Cardiac muscle cell (in vitro differentiated cells and primary cell): ENCODE results near the gene ACTL7B. TPM values are rescaled to one million over a fixed set of nuclear protein-coding genes. Genes with fewer than 3 reads are reported as not detected.
A peak's percentile ranks its signal among the peaks of the same experiment; 100 is the strongest.
"Not testable (repeated sequence)": the region's sequence is repeated elsewhere in the genome, so short reads cannot be mapped to it uniquely, and the experiment has no call there.

Source experiments
- DNase-seq, 2 donors: peaks; one replicate each; pipeline versions ENCODE4 v3.0.0 to v3.0.0-alpha.2; 2010 to 2017; ENCODE audit warnings: low read depth in 1 of 2, low spot score in 1 of 2
- H3K27ac ChIP-seq: fragments of 200-600 bp; sonication (generic); 2 replicates; pipeline ENCODE4 v1.5.1; 2016
- H3K27me3 ChIP-seq: fragments of 200-600 bp; sonication (generic); 2 replicates; pipeline ENCODE4 v1.6.0; 2016; ENCODE audit warnings: control low read depth
- H3K36me3 ChIP-seq: fragments of 200-600 bp; sonication (generic); 2 replicates; pipeline ENCODE4 v1.5.1; 2016; ENCODE audit warnings: control low read depth
- H3K4me1 ChIP-seq: fragments of 200-600 bp; sonication (generic); 2 replicates; pipeline ENCODE4 v1.8.1; 2017; ENCODE audit warnings: low read depth, mild to moderate bottlenecking, mixed run types
- H3K4me3 ChIP-seq: fragments of 200-600 bp; sonication (generic); 2 replicates; pipeline ENCODE4 v1.5.1; 2016; ENCODE audit warnings: mild to moderate bottlenecking
- H3K9me3 ChIP-seq: fragments of 200-600 bp; sonication (generic); 2 replicates; pipeline ENCODE4 v1.5.1; 2017; ENCODE audit warnings: low read depth, mild to moderate bottlenecking, control low read depth
- polyA plus RNA-seq: library from polyadenylated mRNA; unstranded; fragments of >200 nt; fragmentation: Nextera tagmentation; extraction: Ambion mirVana; gene quantifications from 2 replicates; pipeline ENCODE4 v1.2.1, GENCODE V29; 2016
- total RNA-seq: library from RNA; depleted of rRNA; stranded (reverse); fragments of >200 nt; gene quantifications from 2 replicates; pipeline ENCODE4 v1.2.3, GENCODE V29; 2016
- TF ChIP-seq, protein P1 (sequence below): IDR thresholded peaks from 2 replicates; pipeline ENCODE4 v1.5.1; 2012; ENCODE audit warnings: low read depth, mild to moderate bottlenecking, low read length

The ACTL7B gene
- total and polyA plus RNA-seq, 2 experiments from 2014 or later, result not detected

- Histone ChIP-seq H3K36me3 (no peaks in the 10 kb centered on the region), H3K27me3 (no peaks in the 10 kb centered on the region), H3K27ac (no peak overlapping the region), H3K4me3 (no peak overlapping the region), H3K9me3 (no peaks in the 10 kb centered on the region), H3K4me1 (peaks cover 7% of the 10 kb centered on the region)
- DNase-seq, result peak in 1 of 2 donors; percentile 18
- TF ChIP-seq, protein P1, sequence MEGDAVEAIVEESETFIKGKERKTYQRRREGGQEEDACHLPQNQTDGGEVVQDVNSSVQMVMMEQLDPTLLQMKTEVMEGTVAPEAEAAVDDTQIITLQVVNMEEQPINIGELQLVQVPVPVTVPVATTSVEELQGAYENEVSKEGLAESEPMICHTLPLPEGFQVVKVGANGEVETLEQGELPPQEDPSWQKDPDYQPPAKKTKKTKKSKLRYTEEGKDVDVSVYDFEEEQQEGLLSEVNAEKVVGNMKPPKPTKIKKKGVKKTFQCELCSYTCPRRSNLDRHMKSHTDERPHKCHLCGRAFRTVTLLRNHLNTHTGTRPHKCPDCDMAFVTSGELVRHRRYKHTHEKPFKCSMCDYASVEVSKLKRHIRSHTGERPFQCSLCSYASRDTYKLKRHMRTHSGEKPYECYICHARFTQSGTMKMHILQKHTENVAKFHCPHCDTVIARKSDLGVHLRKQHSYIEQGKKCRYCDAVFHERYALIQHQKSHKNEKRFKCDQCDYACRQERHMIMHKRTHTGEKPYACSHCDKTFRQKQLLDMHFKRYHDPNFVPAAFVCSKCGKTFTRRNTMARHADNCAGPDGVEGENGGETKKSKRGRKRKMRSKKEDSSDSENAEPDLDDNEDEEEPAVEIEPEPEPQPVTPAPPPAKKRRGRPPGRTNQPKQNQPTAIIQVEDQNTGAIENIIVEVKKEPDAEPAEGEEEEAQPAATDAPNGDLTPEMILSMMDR, result no peak
These were observed 901 bp downstream of the ACTL7B start for GRCh38 chr9:108854641-108855528.

DNA sequence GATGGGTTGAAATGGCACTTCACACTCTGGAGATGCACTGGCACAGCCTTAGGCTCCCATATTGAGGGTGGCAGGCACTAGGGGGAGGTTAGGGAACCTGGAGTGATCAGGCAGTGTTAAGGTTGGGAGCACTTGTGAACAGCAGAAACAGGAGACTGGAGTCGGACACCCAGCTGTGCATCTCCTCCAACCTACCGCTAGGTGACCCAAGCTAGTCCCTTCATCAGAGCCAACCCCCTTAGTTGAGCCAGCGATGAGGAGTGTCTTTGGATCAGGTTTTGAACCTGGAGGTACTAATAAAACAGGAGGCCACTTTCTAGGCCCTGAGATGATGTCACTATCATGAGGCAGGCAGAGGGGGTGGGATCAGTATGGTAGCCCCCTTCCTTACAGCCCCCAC lies 1.7 kb downstream of the ACTL7B start:
- no peak overlapping the region for H3K27ac ChIP-seq
- no peak overlapping the region for H3K4me3 ChIP-seq
- H3K9me3 ChIP-seq, result no peaks in the 10 kb centered on the region
- no peaks in the 10 kb centered on the region for H3K36me3 ChIP-seq
- TF ChIP-seq, protein P1, result no peak
- no peak for DNase-seq
- H3K4me1 ChIP-seq, result peaks cover 7% of the 10 kb centered on the region
- H3K27me3 ChIP-seq, result no peaks in the 10 kb centered on the region

GRCh38 chr9:108852079-108852478 lies 3.7 kb downstream of the ACTL7B start:
- DNase-seq, result no peak
- peaks cover 7% of the 10 kb centered on the region for H3K4me1 ChIP-seq
- no peak overlapping the region for H3K27ac ChIP-seq
- no peaks in the 10 kb centered on the region for H3K36me3 ChIP-seq
- TF ChIP-seq, protein P1, result no peak
- H3K27me3 ChIP-seq, result no peaks in the 10 kb centered on the region
- no peak overlapping the region for H3K4me3 ChIP-seq
- H3K9me3 ChIP-seq, result no peaks in the 10 kb centered on the region

DNA sequence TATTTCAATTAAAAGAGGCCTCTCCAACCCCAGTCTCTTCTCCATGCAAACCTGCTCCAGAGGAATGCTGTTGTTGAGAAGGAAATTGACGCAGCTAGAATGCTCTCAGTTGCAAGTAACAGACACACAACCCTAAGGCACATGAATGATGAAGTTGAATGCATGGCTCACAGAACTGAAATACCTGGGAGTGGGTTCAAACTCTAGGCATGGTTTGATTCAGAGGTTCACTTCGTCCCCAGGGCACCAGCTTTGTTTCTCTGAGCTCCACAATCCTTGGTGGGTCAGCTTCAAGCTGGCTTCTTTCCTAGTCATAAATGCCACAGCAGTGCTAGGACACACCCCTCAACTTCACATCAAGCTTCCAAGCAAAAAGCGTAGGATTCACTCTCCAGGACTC lies 4.6 kb downstream of the ACTL7B start:
- TF ChIP-seq, protein P1, result no peak
- Histone ChIP-seq H3K27ac (no peak overlapping the region), H3K9me3 (no peaks in the 10 kb centered on the region), H3K4me3 (no peak overlapping the region), H3K36me3 (no peaks in the 10 kb centered on the region), H3K27me3 (no peaks in the 10 kb centered on the region), H3K4me1 (peaks cover 7% of the 10 kb centered on the region)
- DNase-seq, result no peak

DNA sequence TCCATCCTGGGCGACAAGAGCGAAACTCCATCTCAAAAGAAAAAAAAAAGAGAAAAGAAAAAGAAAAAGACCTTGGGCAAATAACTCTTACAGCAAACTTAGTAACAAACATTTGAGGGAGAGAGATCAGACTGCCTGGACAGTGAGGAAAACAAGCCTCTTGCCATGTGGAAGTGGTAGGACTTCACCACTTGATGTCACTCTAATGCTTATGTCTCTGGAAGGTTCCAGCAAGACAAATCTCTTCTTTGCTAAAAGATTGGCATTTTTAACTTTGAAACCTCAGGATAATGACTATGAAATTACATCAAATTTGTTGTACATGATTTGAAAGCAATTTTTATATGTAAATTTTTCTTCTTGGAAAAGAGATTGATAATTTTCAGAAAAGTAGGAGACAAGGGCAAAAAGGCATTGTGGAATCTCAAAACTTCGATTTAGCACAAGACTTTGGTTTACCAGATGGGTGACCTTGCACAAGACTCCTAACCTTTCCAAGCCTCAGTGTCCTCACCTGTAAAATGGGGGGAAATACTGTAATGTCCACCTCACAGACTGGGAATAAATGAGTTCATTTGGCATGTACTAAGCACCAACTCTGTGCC lies 5.4 kb downstream of the ACTL7B start:
- peak in 1 of 2 donors; percentile 55 for DNase-seq
- no peaks in the 10 kb centered on the region for H3K36me3 ChIP-seq
- H3K27ac ChIP-seq, result no peak overlapping the region
- H3K4me3 ChIP-seq, result no peak overlapping the region
- H3K9me3 ChIP-seq, result no peaks in the 10 kb centered on the region
- H3K4me1 ChIP-seq, result peaks cover 7% of the 10 kb centered on the region
- TF ChIP-seq, protein P1, result peak; percentile 45
- H3K27me3 ChIP-seq, result no peaks in the 10 kb centered on the region

- H3K4me3 ChIP-seq, H3K9me3 ChIP-seq, H3K27ac ChIP-seq, H3K36me3 ChIP-seq, H3K27me3 ChIP-seq, DNase-seq, H3K4me1 ChIP-seq: not testable (repeated sequence)
These were observed 7.5 kb downstream of the ACTL7B start for GRCh38 chr9:108848296-108848695.
